HG03571 (cell line): Measurements from ENCODE around the gene PDXP.
"Not testable (repeated sequence)": the region's sequence is repeated elsewhere in the genome, so short reads cannot be mapped to it uniquely, and the experiment has no call there.

Experiments used
- ATAC-seq: cut with Tn5 transposase; IDR thresholded peaks from one replicate; pipeline ENCODE4 v1.9.1; 2021; ENCODE audit not compliant: unreplicated experiment

PDXP gene

GRCh38 chr22:37672920-37673455 is 14.5 kb downstream of the PDXP start:
- no peak for ATAC-seq

GRCh38 chr22:37674248-37674647 is 15.7 kb downstream of the PDXP start:
- no peak for ATAC-seq

GRCh38 chr22:37674951-37675929 is 16.7 kb downstream of the PDXP start, which contains the start of gene LGALS1:
LGALS1 (plus strand) TSS chr22:37675636; CDS start chr22:37675703, 67 bp downstream.
- no peak for ATAC-seq

GRCh38 chr22:37675930-37676735 is 17.6 kb downstream of the PDXP start:
- ATAC-seq = no peak

- peak; percentile 51 for ATAC-seq
Observed at GRCh38 chr22:37676736-37677492, 18.4 kb downstream of the PDXP start.

GRCh38 chr22:37677493-37677974 is 19.0 kb downstream of the PDXP start:
- ATAC-seq = no peak

- ATAC-seq = no peak
Observed at GRCh38 chr22:37678372-37678771, 19.8 kb downstream of the PDXP start.

GRCh38 chr22:37679670-37680069 is 21.1 kb downstream of the PDXP start:
- no peak for ATAC-seq

GRCh38 chr22:37680191-37680851 is 21.8 kb downstream of the PDXP start:
- no peak for ATAC-seq

GRCh38 chr22:37681001-37681424 is 22.5 kb downstream of the PDXP start:
- ATAC-seq = no peak

GRCh38 chr22:37681556-37682049 is 23.1 kb downstream of the PDXP start:
- ATAC-seq = no peak

GRCh38 chr22:37684803-37685615 is 26.5 kb downstream of the PDXP start:
- ATAC-seq = no peak

GRCh38 chr22:37686002-37686982 is 27.8 kb downstream of the PDXP start, which contains the start of gene NOL12:
NOL12 (plus strand) TSS chr22:37686343; CDS start chr22:37686393, 50 bp downstream.
- peak; percentile 62 for ATAC-seq

- ATAC-seq = no peak
Observed at GRCh38 chr22:37690407-37690806, 31.9 kb downstream of the PDXP start.

GRCh38 chr22:37690901-37691504 is 32.5 kb downstream of the PDXP start:
- ATAC-seq = no peak

- ATAC-seq = no peak
Observed at GRCh38 chr22:37692627-37693285, 34.2 kb downstream of the PDXP start.

GRCh38 chr22:37694131-37694530 is 35.6 kb downstream of the PDXP start:
- not testable (repeated sequence) for ATAC-seq
